Common myeloid progenitor, CD34-positive (primary cell): ENCODE measurements around the gene TLX1.

Source experiments
- CTCF ChIA-PET: fragments of 350-600 bp; sonication (Branson Sonifier 250); formaldehyde crosslinking; loops from one replicate; lab custom pipeline; 2021; ENCODE audit warnings: antibody characterized with exemption; lab: Charles Lee
- POLR2A ChIA-PET: fragments of 350-600 bp; sonication (Branson Sonifier 250); formaldehyde crosslinking; loops from one replicate; lab custom pipeline; 2021; ENCODE audit warnings: antibody characterized with exemption; lab: Charles Lee
- DNase-seq, 3 donors: peaks; one replicate each; pipeline versions ENCODE4 v3.0.0 to v3.0.0-alpha.2; 2013
- H3K27ac ChIP-seq, 2 experiments: 1 replicate in 1 of 2; 2 replicates in 1 of 2; pipeline ENCODE4 v1.7.0; 2013; ENCODE audit warnings: inconsistent platforms in 2 of 2, low read length in 2 of 2, mild to moderate bottlenecking in 2 of 2, low read depth in 1 of 2, moderate library complexity in 1 of 2; ENCODE audit not compliant: severe bottlenecking in 2 of 2, insufficient read depth in 1 of 2, poor library complexity in 1 of 2
- H3K27me3 ChIP-seq, 5 experiments: replicated peaks in 2 of 5; 1 replicate in 3 of 5; 2 replicates in 2 of 5; pipeline versions ENCODE4 v1.6.1 to v1.7.0; 2013; ENCODE audit warnings: low read length in 4 of 5, mild to moderate bottlenecking in 2 of 5, moderate library complexity in 2 of 5, inconsistent platforms in 1 of 5; ENCODE audit not compliant: insufficient read depth in 5 of 5, control insufficient read depth in 4 of 5
- H3K36me3 ChIP-seq, 4 experiments: 1 replicate in 2 of 4; 2 replicates in 2 of 4; pipeline versions ENCODE4 v1.6.1 to v1.7.0; 2013; ENCODE audit warnings: low read length in 3 of 4, control low read depth in 1 of 4, mild to moderate bottlenecking in 1 of 4; ENCODE audit not compliant: control insufficient read depth in 4 of 4, insufficient read depth in 4 of 4
- H3K4me1 ChIP-seq, 4 experiments: 1 replicate in 3 of 4; 2 replicates in 1 of 4; pipeline versions ENCODE4 v1.6.1 to v1.7.1; 2013; ENCODE audit warnings: low read length in 3 of 4, mild to moderate bottlenecking in 3 of 4, control low read depth in 1 of 4, inconsistent platforms in 1 of 4, moderate library complexity in 1 of 4; ENCODE audit not compliant: control insufficient read depth in 4 of 4, insufficient read depth in 4 of 4; ENCODE audit errors: control extremely low read depth in 1 of 4
- H3K4me3 ChIP-seq, 7 experiments: 1 replicate in 4 of 7; 2 replicates in 3 of 7; pipeline versions ENCODE4 v1.5.1 to v1.7.0; 2013; ENCODE audit warnings: mild to moderate bottlenecking in 7 of 7, low read length in 6 of 7, moderate library complexity in 6 of 7, inconsistent platforms in 2 of 7, low read depth in 2 of 7, control low read depth in 1 of 7; ENCODE audit not compliant: insufficient read depth in 4 of 7, control insufficient read depth in 1 of 7; ENCODE audit errors: extremely low read depth in 1 of 7
- H3K9me3 ChIP-seq, 5 experiments: 1 replicate in 4 of 5; 2 replicates in 1 of 5; pipeline versions ENCODE4 v1.6.1 to v1.7.1; 2013; ENCODE audit warnings: low read length in 4 of 5, mild to moderate bottlenecking in 2 of 5, inconsistent platforms in 1 of 5, low read depth in 1 of 5, moderate library complexity in 1 of 5; ENCODE audit not compliant: control insufficient read depth in 4 of 5, insufficient read depth in 2 of 5; ENCODE audit errors: control extremely low read depth in 1 of 5
- WGBS: methylation state at CpG from one replicate; pipeline ENCODE4 v1.1.5; 2013; ENCODE audit not compliant: insufficient coverage; 5-methylcytosine and 5-hydroxymethylcytosine counted together

TLX1 gene

GRCh38 chr10:101136708-101137121, 5.6 kb downstream of the TLX1 start:
- H3K27ac ChIP-seq, result no peak overlapping the region
- H3K27me3 ChIP-seq, result peaks cover 12 to 100% (median 67%) of the 10 kb centered on the region in 5 experiments
- H3K4me3 ChIP-seq, result no peak overlapping the region
- H3K36me3 ChIP-seq, result no peaks in the 10 kb centered on the region
- H3K9me3 ChIP-seq, result no peaks in the 10 kb centered on the region
- ChIA-PET POLR2A (no interaction called here), CTCF (interaction anchor here (1.4 to 19.9 kb wide), 6 partner anchors 11 to 85 kb away, joined by 3 to 434 read pairs (median 4); no protein-coding TSS in a partner anchor)
- H3K4me1 ChIP-seq, result peaks cover 0 to 39% (median 23%) of the 10 kb centered on the region in 4 experiments
- WGBS, result 10% methylated on average over 20 of the region's 26 CpGs
- DNase-seq, result no peak

GRCh38 chr10:101137271-101137670, 6.2 kb downstream of the TLX1 start:
- Histone ChIP-seq H3K4me3 (no peak overlapping the region), H3K27ac (no peak overlapping the region), H3K9me3 (no peaks in the 10 kb centered on the region), H3K4me1 (peaks cover 0 to 33% (median 21%) of the 10 kb centered on the region in 4 experiments), H3K27me3 (peaks cover 12 to 100% (median 68%) of the 10 kb centered on the region in 5 experiments), H3K36me3 (no peaks in the 10 kb centered on the region)
- no peak for DNase-seq
- POLR2A ChIA-PET, result no interaction called here
- no CpG with 5 or more reads among the region's 2 CpGs for WGBS
- CTCF ChIA-PET, result interaction anchor here (1.4 to 19.9 kb wide), 6 partner anchors 11 to 86 kb away, joined by 3 to 434 read pairs (median 4); no protein-coding TSS in a partner anchor

GRCh38 chr10:101138788-101139420, 7.8 kb downstream of the TLX1 start:
- peaks cover 0 to 32% (median 19%) of the 10 kb centered on the region in 4 experiments for H3K4me1 ChIP-seq
- peaks cover 12 to 100% (median 68%) of the 10 kb centered on the region in 5 experiments for H3K27me3 ChIP-seq
- CTCF ChIA-PET, result interaction anchor here (1.1 to 19.9 kb wide), 7 partner anchors 8 to 96 kb away, joined by 4 to 434 read pairs (median 21); partner anchors contain the start of genes KAZALD1 and TLX1
- POLR2A ChIA-PET, result no interaction called here
- 14% methylated on average over 3 of the region's 8 CpGs for WGBS
- no peaks in the 10 kb centered on the region for H3K36me3 ChIP-seq
- H3K4me3 ChIP-seq, result no peak overlapping the region
- no peak overlapping the region for H3K27ac ChIP-seq
- H3K9me3 ChIP-seq, result no peaks in the 10 kb centered on the region
- no peak for DNase-seq

GRCh38 chr10:101139421-101139911, 8.4 kb downstream of the TLX1 start:
- ChIA-PET CTCF (interaction anchor here (0.8 to 19.9 kb wide), 9 partner anchors 8 to 101 kb away, joined by 3 to 434 read pairs (median 6); partner anchors contain the start of genes KAZALD1 and TLX1), POLR2A (no interaction called here)
- Histone ChIP-seq H3K9me3 (no peaks in the 10 kb centered on the region), H3K4me3 (no peak overlapping the region), H3K4me1 (peaks cover 0 to 27% (median 16%) of the 10 kb centered on the region in 4 experiments), H3K36me3 (no peaks in the 10 kb centered on the region), H3K27ac (no peak overlapping the region), H3K27me3 (peaks cover 12 to 100% (median 69%) of the 10 kb centered on the region in 5 experiments)
- WGBS, result 9% methylated on average over 23 of the region's 30 CpGs
- DNase-seq, result no peak

DNA sequence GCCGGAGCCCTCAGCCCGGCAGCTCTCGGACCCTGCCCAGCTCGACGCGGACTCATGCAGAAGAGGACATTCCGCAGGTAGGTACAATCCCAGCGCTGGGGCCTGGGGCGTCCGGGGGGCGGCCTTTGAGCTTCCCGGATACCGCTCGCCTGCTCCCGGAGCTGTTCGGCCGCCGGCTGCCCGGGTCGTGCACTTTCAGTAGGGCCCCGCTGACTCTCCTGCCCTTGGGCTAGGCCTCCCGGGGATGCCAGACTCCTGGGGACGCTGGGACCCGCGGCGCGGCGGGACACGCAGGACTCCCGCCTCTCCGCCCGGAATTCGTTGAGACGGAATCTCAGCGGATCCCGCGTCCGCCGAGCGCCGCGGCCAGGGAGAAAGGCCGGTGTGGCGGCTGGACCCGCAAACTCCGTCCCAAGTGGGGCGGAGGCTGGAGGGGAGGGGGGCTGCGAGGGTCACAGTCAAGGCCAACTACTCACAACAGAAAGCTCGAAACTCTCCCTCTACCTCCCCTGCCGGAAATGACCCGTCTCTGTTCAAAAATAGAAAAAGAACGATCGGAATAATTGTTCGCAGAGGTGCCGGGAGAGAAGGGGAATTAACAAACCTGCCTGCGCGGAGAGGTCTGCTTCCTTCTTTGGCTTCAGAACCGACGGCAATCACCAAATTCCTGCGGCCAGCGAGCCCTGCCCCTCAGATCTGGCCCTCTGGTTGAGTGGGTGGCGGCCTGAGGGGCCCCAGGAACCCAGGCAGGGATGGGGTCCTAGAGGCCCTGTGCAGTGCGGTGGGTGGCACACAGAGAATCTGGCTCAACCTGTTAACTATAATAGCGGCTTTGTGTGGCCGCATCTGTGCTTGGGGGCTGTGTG, 9.2 kb downstream of the TLX1 start:
- 2% methylated on average over 56 of the region's 65 CpGs for WGBS
- Histone ChIP-seq H3K4me3 (no peak overlapping the region), H3K4me1 (peaks cover 0 to 18% (median 8%) of the 10 kb centered on the region in 4 experiments), H3K36me3 (no peaks in the 10 kb centered on the region), H3K27me3 (peaks cover 12 to 100% (median 72%) of the 10 kb centered on the region in 5 experiments), H3K27ac (no peak overlapping the region), H3K9me3 (no peaks in the 10 kb centered on the region)
- DNase-seq, result peak in 1 of 3 donors; percentile 46
- ChIA-PET CTCF (interaction anchor here (0.8 to 19.9 kb wide), 13 partner anchors 9 to 122 kb away, joined by 3 to 434 read pairs (median 9); partner anchors contain the start of genes KAZALD1 and TLX1), POLR2A (no interaction called here)

- H3K4me1 ChIP-seq, result peaks cover 0 to 10% (median 4%) of the 10 kb centered on the region in 4 experiments
- POLR2A ChIA-PET, result interaction anchor here (0.9 to 1.0 kb wide), 2 partner anchors 65 to 74 kb away, joined by 3 to 5 read pairs; no protein-coding TSS in a partner anchor
These were observed 10.0 kb downstream of the TLX1 start for GRCh38 chr10:101140950-101141615.

More at GRCh38 chr10:101140950-101141615, 10.0 kb downstream of the TLX1 start:
- no peak for DNase-seq
- no peaks in the 10 kb centered on the region for H3K9me3 ChIP-seq
- peaks cover 12 to 100% (median 69%) of the 10 kb centered on the region in 5 experiments for H3K27me3 ChIP-seq
- CTCF ChIA-PET, result interaction anchor here (0.8 to 19.9 kb wide), 28 partner anchors 8 to 132 kb away, joined by 3 to 434 read pairs (median 8); partner anchors contain the start of genes KAZALD1 and TLX1
- 17% methylated on average over 6 of the region's 8 CpGs for WGBS
- no peak overlapping the region for H3K4me3 ChIP-seq
- no peak overlapping the region for H3K27ac ChIP-seq
- H3K36me3 ChIP-seq, result no peaks in the 10 kb centered on the region
